Measurements from ENCODE around the gene PRXL2B. TPM values are rescaled to one million over a fixed set of nuclear protein-coding genes. Genes with fewer than 3 reads are reported as not detected.

The PRXL2B gene
- total RNA-seq, 1 experiment from 2014 or later = 12.6 TPM

GRCh38 chr1:2544875-2545640 is 41.5 kb upstream of the PRXL2B start:
- Mint-ChIP-seq H3K9me3 (ENCODE audit: unreplicated experiment) (no peaks in the 10 kb centered on the region), H3K4me3 (ENCODE audit: unreplicated experiment) (no peak overlapping the region), H3K4me1 (ENCODE audit: insufficient read depth, unreplicated experiment) (peaks cover 5% of the 10 kb centered on the region), H3K36me3 (ENCODE audit: insufficient read depth, unreplicated experiment) (no peaks in the 10 kb centered on the region), H3K27me3 (ENCODE audit: insufficient read depth, unreplicated experiment) (no peaks in the 10 kb centered on the region), H3K27ac (ENCODE audit: low read depth, unreplicated experiment) (no peak overlapping the region)
- ChIA-PET CTCF (interaction anchor here (0.6 to 0.7 kb wide), 3 partner anchors 12 to 123 kb away, joined by 3 read pairs; no protein-coding TSS in a partner anchor), POLR2A (interaction anchor here (0.7 to 4.2 kb wide), 8 partner anchors 10 to 1014 kb away, joined by 3 to 36 read pairs (median 6); partner anchors contain the start of gene PANK4)
- DNase-seq (ENCODE audit: unreplicated experiment) = no peak
- intact Hi-C loops (cut with micrococcal nuclease) = loop anchor here (5.0 kb wide), 2 partner anchors 53 to 348 kb away; no protein-coding TSS in a partner anchor
- TF ChIP-seq, protein P1, sequence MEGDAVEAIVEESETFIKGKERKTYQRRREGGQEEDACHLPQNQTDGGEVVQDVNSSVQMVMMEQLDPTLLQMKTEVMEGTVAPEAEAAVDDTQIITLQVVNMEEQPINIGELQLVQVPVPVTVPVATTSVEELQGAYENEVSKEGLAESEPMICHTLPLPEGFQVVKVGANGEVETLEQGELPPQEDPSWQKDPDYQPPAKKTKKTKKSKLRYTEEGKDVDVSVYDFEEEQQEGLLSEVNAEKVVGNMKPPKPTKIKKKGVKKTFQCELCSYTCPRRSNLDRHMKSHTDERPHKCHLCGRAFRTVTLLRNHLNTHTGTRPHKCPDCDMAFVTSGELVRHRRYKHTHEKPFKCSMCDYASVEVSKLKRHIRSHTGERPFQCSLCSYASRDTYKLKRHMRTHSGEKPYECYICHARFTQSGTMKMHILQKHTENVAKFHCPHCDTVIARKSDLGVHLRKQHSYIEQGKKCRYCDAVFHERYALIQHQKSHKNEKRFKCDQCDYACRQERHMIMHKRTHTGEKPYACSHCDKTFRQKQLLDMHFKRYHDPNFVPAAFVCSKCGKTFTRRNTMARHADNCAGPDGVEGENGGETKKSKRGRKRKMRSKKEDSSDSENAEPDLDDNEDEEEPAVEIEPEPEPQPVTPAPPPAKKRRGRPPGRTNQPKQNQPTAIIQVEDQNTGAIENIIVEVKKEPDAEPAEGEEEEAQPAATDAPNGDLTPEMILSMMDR (IDR thresholded peaks at IDR 0.05; ENCODE audit: unreplicated experiment) = no peak
- BruUV-seq (replicated peaks) = no TSS peak

DNA sequence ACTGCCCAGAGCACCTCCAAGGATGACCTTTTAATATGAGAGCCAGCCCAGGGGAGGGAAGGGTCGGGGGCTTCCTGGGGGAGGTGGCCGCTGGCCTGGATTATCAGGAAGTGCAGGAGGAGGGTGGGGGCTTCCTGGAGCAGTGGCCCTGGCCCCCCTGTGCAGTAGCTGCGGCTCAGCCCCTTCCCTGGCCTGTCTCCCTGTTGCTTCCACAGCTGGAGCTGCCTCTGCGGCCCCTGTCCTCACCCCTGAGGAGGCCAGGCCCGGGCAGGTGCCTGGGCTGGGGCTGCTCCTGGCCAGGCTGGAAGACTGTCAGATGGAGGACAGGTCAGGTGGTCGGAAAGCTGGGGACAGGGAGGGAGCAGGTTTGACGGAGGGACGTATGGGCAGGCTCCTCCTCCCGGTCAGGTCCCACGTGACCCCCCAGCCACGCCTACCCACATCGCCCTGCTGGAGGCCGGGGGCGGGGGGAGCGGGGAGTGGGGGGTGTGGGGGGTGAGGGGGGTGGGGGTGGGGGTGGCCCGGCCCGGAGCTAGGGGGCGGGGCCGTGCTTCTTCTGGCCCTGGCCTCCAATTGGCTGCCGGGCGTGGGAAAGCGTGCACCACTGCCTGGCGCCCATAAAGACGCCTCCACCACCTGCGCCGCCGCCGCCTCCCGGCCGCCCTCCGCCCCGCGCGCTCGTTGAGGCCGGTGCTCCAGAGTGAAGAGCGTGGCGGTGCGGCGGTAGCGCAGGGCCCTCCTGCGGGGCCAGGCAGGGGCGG is 40.6 kb upstream of the PRXL2B start:
- no TSS peak for BruUV-seq (replicated peaks)
- TF ChIP-seq, protein P1 (IDR thresholded peaks at IDR 0.05; ENCODE audit: unreplicated experiment) = no peak
- no peak overlapping the region for H3K27ac Mint-ChIP-seq (ENCODE audit: low read depth, unreplicated experiment)
- H3K27me3 Mint-ChIP-seq (ENCODE audit: insufficient read depth, unreplicated experiment) = no peaks in the 10 kb centered on the region
- DNase-seq (ENCODE audit: unreplicated experiment) = peak; percentile 78
- CTCF ChIA-PET = interaction anchor here (0.6 to 4.2 kb wide), 6 partner anchors 10 to 133 kb away, joined by 3 to 60 read pairs (median 3); no protein-coding TSS in a partner anchor
- H3K36me3 Mint-ChIP-seq (ENCODE audit: insufficient read depth, unreplicated experiment) = no peaks in the 10 kb centered on the region
- peaks cover 5% of the 10 kb centered on the region for H3K4me1 Mint-ChIP-seq (ENCODE audit: insufficient read depth, unreplicated experiment)
- intact Hi-C loops (cut with micrococcal nuclease) = loop anchor here (1.0 to 5.0 kb wide), 3 partner anchors 13 to 349 kb away; no protein-coding TSS in a partner anchor
- POLR2A ChIA-PET = interaction anchor here (0.8 to 4.2 kb wide), 7 partner anchors 12 to 873 kb away, joined by 3 to 36 read pairs (median 6); partner anchors contain the start of genes PANK4 and PEX10
- no peaks in the 10 kb centered on the region for H3K9me3 Mint-ChIP-seq (ENCODE audit: unreplicated experiment)
- peak overlapping the region; percentile 75 for H3K4me3 Mint-ChIP-seq (ENCODE audit: unreplicated experiment)

- intact Hi-C loops (cut with micrococcal nuclease) = loop anchor here (1.0 to 5.0 kb wide), 5 partner anchors 13 to 349 kb away; partner anchors contain the start of genes MORN1, PANK4 and RER1
- peak; percentile 95 for DNase-seq (ENCODE audit: unreplicated experiment)
- CTCF ChIA-PET = interaction anchor here (0.6 to 4.2 kb wide), 24 partner anchors 10 to 877 kb away, joined by 3 to 60 read pairs (median 6); partner anchors contain the start of genes PANK4, PEX10 and TNFRSF14
- no peaks in the 10 kb centered on the region for H3K9me3 Mint-ChIP-seq (ENCODE audit: unreplicated experiment)
- peaks cover 5% of the 10 kb centered on the region for H3K4me1 Mint-ChIP-seq (ENCODE audit: insufficient read depth, unreplicated experiment)
- H3K27ac Mint-ChIP-seq (ENCODE audit: low read depth, unreplicated experiment) = peak overlapping the region; percentile 27
- TSS peak; percentile 70 for BruUV-seq (replicated peaks)
- H3K4me3 Mint-ChIP-seq (ENCODE audit: unreplicated experiment) = peak overlapping the region; percentile 75
- POLR2A ChIA-PET = interaction anchor here (1.1 to 4.2 kb wide), 10 partner anchors 13 to 873 kb away, joined by 3 to 36 read pairs (median 6); partner anchors contain the start of genes MORN1, PANK4, PEX10 and PRXL2B
- TF ChIP-seq, protein P1 (IDR thresholded peaks at IDR 0.05; ENCODE audit: unreplicated experiment) = no peak
- no peaks in the 10 kb centered on the region for H3K36me3 Mint-ChIP-seq (ENCODE audit: insufficient read depth, unreplicated experiment)
- H3K27me3 Mint-ChIP-seq (ENCODE audit: insufficient read depth, unreplicated experiment) = no peaks in the 10 kb centered on the region
Observed at GRCh38 chr1:2546515-2547209, 39.9 kb upstream of the PRXL2B start.

Measured in MCF 10A (cell line).